Endothelial cell of hepatic sinusoid (primary cell): ENCODE measurements around the gene DMRTC2.

Experiments used
- in situ Hi-C: cut with HindIII; loops from 2 replicates; pipeline ENCODE4 v1.10.0; 2017; ENCODE audit warnings: low sequenced_read_pairs

The DMRTC2 gene

DNA sequence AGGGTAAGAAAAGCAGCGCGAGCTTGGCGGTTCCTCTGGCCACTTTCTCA, at the start of gene DMRTC2:
Gene DMRTC2 (plus strand): TSS at position 42 of the 50 bp plus-strand sequence. CDS start 2,387 bp downstream, outside the sequence.
- in situ Hi-C loops: no loop called here

DNA sequence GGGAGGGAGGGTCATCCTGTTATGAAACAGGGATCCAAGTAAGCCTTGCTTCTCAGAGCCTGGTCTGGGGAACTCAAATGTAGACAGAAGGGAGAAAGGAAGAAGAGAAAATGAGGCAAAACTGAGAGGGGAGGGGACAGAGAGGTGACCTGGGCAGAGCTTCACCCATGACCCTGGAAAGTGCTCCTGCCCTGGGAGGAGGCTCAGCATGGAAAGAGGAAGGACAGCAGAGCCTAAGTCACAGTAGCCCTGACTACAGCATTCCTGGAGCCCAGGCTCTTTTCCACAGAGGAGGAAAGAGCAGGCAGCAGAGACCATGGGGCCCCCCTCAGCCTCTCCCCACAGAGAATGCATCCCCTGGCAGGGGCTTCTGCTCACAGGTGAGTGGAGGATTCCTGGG, 48.5 kb upstream of the DMRTC2 start, which contains the start of gene CEACAM3:
Gene CEACAM3 (plus strand): TSS at position 226 of the 400 bp plus-strand sequence. CDS start 91 bp downstream, at position 317.
- in situ Hi-C loops: no loop called here

DNA sequence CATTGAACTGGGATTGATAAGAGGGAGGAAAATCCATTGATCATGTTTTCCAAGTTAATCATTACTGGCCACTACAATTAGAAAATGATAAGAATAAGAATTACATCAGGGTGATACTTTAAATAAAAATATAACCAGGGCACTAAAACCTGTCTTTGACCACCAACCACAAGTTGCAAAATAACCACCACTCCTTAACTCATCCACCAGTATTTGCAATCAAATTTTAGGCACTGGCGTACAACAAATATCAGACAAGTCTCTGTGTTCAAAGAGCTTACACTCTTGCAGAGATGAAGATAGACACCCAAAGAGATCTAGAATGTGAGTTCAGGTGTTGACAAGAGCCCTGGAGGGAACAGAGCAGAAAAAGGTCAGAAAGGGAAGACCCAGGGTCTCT, 47.9 kb upstream of the DMRTC2 start:
- in situ Hi-C loops: no loop called here

DNA sequence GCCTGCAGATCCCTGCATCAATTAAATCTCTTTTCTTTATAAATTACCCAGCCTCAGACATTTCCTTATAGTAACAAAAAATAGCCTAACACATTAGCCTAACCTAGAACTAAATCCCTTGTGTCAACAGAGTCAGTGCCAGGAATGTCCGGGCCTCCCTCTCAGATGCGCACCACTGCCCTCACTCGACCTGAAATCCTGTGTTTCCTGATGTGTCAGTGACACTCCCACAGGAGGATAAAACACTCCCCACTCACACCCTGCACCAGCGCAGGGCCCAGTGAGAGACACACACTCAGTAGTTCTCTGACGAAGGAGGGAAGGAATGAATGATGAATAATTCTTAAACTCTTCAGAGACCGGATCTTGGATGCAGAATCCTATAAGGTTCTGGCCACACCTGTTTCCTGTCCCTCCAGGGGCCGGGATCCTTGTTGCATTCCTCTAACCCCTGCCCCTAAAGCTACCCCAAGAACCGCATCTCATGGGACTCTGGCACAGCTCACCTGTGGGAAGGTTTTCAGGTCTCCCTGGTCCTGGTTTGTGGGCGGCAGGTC, 45.3 kb upstream of the DMRTC2 start:
- in situ Hi-C loops: no loop called here

DNA sequence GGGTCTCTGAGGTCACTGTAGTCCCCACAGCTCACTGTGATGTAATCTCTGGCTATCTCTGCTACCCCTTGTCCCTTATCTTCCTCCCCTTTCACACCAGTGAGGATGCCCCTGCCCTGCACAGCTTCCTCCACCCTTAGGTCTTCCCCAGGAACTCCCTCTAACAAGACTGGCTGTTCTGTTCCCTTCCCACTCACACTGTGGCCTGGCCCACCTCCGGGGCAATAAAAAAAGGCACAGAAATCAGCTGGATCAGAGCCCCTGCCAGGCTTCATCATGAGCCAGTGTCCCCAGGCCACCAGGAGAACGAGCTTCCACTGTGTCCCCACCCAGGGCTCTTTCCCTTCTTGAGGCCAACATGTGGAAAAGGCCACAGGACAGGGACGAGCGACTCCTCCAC, 43.8 kb upstream of the DMRTC2 start:
- in situ Hi-C loops: no loop called here

DNA sequence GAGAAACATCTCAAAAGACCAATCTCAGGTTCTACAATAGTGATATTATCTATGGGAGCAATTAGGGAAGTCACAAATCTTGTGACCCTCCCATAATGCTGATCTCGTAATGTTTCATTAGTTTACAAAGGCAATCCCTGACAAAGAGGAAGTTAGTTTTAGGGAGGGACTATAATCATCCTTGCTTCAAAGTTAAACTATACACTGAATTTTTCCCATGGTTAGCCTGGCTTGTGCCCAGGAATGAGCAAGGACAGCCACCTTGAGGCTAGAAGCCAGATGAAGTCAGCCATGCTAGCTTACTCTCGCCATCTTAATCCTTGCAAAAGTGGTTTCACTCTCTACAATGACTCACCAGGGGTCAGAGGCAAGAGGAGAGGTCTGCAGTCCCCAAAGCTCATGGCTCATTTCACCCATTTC, 43.0 kb upstream of the DMRTC2 start:
- in situ Hi-C loops: no loop called here

DNA sequence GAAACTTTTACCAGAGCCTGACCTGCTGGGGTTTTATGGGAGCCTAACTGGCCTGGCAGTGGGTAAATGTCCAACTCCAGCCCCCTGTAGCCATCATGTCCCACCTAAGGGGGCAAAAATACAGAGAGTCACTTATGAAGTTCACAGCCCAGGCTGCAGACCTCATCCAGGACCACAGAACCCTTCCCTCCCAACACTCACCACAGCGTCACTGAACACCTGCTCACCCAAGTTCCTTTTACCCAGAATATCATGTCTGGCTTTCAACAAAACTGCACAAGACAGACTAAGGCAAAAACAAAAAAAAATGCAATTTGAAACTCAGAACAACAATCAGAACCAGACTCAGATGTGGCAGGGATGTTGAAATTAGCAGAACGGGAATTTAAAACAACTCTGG, 42.1 kb upstream of the DMRTC2 start:
- in situ Hi-C loops: no loop called here

DNA sequence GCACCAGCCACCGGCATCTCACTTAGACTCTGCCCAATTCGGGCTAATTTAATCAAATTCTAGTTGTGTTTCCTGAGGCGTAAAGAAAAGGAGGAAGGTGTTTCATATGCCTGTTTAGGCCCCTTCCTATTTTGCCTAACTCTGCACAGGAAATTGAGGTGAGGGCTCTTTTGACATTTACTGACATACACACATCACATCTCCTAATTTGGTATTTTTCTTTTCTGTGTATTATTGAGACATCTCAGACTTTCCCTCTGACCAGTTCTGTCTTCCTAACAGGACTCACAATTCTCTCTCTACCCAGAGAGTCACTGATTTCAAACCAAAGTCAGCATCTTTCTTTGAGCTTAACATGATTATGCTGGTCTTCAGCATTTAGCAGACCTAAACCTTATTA, 40.5 kb upstream of the DMRTC2 start:
- in situ Hi-C loops: no loop called here

DNA sequence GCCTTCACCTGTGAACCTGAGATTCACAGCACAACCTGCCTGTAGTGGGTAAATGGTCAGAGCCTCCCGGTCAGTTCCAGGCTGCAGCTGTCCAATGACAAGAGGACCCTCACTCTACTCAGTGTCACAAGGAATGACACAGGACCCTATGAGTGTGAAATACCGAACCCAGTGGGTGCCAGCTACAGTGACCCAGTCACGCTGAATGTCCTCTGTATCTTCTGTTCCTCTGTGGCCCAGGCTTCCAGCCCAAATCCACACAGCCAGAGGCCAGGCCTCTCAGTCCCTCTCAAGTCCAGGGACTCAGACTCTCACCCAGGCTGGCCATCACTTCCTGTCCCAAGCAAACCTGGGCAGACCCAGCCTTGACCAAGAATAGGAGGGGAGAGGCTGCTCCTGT, 37.7 kb upstream of the DMRTC2 start:
- in situ Hi-C loops: no loop called here

DNA sequence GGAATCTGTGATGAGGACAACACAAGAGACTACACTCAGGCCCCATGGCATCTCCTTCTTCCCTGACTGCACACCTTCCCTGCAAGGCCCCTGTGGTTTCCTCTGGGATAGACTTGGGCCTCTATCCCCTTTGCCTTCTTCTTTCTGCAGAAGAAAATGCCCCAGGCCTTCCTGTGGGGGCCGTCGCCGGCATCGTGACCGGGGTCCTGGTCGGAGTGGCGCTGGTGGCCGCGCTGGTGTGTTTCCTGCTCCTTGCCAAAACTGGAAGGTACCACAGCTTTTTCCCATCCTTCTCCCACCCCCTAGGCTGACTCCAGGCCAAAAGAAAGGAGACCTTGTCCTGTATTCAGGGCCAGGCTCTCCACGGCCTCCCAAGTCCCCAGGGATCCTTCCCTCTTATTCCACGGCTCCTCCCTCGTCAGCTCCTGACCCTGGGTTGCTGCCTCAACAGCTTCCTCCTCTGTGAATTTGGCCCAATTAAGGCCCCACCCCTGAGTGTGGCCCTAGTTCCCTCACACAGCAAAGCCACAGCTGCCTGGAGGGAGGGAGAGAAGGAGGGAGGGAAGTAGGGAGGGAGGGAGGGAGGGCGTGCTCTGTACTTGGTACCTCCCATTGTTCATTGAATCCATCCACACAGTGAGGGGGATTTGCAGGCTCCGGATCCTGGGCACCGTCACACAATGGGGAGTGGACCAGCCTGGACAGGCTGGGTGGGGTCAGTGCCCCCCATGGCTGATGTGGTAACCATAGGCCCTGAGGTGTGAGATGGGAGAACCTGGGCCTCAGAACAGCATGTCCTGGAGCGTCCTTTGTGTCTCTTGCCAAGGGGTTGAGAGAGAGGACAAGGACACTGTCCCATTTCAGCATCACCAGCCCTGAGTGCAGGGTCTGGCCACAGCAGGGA, 35.9 kb upstream of the DMRTC2 start:
- in situ Hi-C loops: no loop called here

DNA sequence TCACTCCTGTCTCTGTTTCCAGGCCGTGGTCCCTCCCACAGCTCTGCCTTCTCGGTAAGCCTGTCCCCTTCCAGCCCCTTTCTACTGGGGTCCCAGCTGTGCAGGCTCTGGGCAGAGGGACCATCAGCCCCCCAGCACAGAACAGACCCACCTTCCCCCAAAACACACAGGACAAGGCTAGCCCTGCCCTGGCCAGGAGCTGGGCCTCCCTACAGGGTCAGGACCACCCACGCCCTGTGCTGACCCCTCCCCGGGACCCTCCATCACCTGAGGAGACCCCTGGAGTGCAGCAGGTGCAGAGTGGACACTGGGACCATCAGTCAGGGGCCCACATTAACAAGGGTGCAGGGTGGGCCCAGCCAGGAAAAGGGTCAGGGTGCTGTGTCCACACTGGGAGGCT, 34.5 kb upstream of the DMRTC2 start:
- in situ Hi-C loops: no loop called here

DNA sequence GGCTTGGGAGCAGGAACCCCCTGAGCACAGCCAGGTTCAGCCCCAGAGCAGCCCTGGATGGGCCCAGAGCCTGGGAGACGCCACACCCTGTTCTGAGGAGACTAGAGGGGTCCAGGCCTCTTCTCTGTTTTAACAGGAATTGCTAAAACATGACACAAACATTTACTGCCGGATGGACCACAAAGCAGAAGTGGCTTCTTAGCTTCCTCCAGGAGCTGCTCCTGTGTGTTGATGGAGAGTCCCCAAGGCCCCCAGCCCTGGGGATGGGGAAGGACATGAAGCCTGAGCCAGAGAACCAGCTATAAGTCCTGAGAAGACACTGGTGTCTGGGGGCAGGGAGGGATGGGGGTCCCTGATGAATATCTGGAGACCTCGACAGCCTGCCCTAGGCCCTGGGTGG, 33.8 kb upstream of the DMRTC2 start:
- in situ Hi-C loops: no loop called here

DNA sequence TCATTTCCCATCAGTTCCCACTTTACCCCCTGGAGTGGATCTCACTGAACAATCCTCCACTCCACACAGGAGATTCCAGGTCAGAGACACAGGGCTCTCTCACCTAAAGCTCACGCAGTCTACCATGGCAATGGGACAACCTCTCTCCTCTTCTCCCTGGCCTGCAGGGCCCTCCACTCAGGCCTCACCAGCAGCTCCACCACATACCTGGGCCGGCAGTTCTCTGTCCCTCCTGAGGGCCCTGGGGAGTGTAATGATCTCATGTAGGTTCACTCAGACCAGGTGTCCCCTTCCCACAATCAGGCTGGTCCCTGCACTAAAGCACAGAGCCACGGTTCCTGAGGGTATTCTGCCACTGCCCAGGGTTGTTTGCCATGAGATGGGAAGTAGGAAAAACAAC, 32.9 kb upstream of the DMRTC2 start:
- in situ Hi-C loops: no loop called here

DNA sequence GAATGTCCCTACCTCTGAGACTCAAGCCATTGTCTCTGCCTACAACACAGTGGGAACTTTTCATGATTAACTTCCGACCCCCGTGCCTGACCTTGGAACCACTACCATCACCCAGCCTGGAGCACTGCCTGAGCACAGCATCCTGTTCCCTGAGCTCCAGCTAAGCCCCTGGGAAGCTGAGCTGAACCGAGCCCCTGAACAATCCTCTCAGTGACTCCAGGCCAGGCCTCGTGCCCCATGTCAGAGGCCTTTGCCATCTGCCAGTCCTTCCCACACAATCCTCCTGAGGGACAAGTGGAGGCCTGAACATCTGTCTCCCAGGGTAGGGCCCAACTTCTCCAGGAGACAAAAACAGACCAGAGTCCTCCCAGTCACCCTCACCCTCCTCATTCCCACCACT, 30.9 kb upstream of the DMRTC2 start:
- in situ Hi-C loops: no loop called here

DNA sequence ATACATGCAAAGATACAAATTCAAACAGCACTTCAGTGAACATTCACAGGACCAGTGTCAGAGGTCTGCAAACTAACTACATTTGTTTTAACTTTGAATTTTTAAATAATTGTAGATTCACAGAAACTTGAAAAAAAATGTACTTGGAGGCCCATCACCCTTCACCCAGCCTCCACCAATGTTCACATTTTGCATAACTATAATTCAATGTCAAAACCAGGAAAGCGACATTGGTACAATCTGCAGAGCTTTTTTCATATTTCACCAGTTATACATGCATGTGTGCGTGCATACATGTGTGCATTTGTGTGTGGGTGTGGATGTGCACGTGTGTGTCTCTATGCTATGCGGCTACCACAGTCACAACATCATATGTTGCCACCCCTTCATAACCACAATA, 29.5 kb upstream of the DMRTC2 start:
- in situ Hi-C loops: no loop called here

DNA sequence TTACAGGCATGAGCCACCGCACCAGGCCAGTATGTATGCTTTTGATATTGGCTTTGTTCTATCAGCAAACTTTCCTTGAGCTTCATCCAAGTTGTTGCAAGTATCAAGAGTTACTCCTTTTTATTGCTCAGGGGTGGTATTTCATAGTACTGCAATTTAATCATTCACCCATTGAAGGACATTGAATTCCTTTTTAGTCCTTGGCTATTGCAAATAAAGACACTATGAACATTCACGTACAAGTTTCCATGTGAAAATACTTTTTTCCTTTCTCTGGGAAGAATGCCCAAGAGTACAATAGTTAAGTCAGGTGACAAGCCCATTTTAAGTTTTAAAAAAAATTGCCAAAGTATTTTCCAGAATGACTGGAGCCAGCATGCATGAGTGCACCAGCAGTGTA, 28.1 kb upstream of the DMRTC2 start:
- in situ Hi-C loops: no loop called here

DNA sequence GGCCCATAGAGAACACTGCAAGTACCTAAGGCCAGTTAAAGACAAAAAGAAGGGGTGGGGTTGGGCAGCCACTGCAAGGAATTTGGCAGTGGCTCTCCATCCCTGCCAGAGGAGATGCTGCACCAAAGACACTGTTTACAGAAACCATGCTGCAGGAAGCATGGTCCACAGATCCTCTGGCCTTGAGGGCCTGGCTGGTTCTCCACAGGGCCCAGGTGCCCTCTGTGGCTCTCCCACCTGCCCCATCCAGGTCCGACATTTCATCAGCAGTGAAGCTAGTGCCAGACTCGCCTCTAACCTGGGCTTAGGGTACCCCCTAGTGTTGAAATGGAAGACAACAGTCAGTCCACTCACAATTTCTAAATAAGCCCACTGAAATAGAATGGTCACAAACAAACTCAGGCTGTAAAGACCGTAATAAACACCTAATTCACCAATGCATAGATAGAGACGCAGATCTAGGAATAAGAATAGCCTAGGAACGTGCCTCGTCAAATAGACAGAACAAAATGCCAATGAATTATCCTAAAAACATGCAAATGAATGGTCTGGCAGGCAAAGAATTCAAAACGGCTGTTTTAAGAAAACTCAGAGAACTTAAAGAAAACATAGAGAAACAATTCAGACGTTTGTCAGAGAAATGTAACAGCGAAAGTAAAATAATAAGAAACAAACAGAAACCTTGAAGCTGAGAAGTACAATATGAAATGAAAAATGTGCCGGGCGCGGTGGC, 23.7 kb upstream of the DMRTC2 start:
- in situ Hi-C loops: no loop called here

DNA sequence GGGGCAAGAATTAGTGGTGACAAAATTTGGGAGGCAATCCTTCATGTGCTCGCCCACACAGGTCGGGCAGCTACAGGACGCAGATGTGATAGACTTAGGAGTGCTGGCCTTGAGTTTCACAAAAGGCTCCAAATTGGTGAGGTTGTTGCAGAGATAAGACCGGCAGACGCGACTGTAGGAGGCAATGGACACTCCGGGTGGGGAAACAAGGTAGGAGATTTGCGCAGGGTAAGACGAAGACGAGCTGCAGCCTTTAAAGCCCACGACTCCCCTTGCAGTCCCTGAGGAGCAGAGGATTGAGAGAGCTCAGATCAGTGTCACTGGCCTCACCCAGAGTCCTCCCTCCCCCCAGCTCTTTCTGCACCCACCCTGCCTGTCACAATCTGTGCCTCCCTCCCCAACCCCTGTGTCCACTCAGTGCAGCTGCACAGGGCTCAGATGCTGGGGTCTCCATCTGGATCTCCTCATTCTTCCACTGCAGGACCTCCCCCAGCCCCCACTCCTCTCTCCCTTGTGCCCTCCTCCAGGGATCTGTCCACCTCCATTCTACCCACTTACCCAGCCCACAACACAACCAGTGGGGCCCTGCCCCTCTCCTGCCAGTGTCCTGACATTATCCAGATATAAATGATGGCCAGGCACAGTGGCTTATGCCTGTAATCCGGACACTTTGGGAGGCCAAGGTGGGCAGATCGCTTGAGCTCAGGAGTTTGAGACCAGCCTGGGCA, 6.7 kb upstream of the DMRTC2 start:
- in situ Hi-C loops: no loop called here

DNA sequence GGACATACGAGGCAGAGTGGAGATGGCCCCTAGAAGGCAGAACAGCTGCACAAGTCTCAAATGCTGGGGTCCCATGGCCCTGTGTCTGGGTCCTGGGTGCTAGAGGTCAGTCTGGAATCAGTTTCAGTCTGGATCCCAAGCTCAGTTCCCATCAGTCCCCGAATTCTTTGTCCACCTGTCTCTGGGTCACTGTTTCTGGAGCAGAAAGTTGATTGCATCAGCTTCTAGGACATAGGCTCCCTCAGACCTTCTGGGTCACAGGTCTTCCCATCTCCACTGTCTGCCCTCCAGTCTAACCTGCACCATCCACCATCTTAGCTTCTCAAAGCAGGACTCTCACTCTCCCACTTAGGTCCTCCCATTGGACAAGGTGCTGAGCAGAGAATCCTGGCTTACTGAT, 5.6 kb upstream of the DMRTC2 start:
- in situ Hi-C loops: no loop called here

DNA sequence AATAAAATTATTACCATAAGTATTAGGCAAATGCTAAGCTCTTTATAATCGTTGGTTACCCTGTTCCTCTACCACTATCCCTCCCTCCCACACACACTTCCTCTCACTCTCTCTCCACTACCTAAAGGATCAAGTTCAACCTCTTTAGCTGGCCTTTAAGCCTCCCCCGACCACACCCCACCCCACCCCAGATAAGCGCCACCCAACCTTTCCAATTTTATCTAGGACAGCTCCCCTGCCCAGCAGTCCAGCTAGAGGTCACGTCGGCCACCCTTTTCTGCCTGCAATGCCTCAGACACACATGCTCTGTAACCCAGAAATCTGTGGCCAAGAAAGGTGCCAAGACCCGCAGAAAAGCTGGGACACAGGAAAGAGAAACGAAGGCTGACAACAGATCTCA, 1.5 kb upstream of the DMRTC2 start:
- in situ Hi-C loops: no loop called here

DNA sequence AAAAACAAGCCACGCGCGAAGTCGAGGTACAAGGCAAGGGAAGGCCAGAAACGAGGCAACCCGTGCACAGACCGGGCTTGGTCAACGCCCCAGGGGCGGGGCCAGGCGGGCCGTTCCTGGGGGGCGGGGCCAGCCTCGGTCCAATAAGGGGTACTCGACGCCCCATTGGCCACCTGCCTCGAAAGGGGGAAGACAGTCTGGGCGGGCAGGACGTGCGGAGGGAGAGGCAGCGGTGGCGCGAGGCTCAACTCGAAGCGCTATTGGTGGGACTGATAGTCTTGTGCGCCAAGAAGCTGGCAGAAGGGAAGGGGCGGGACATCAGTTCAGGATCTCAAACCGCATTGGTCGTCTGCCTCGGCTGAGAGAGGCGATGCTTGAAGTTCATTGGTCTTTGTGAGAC, 241 bp upstream of the DMRTC2 start, which contains the start of gene LYPD4:
Gene LYPD4 (minus strand): TSS at position 83 of the 400 bp plus-strand sequence. CDS start 5,398 bp downstream, outside the sequence.
- in situ Hi-C loops: no loop called here
